HG02884 (cell line): ENCODE results near the gene INTS11.
"Not testable (repeated sequence)": the region's sequence is repeated elsewhere in the genome, so short reads cannot be mapped to it uniquely, and the experiment has no call there.

Experiments
- ATAC-seq: cut with Tn5 transposase; IDR thresholded peaks from one replicate; pipeline ENCODE4 v1.9.1; 2021; ENCODE audit warnings: mild to moderate bottlenecking, moderate library complexity; ENCODE audit not compliant: unreplicated experiment

Gene INTS11

GRCh38 chr1:1331068-1331965 is 6.9 kb upstream of the INTS11 start, which contains the start of gene TAS1R3:
Gene TAS1R3 (plus strand): TSS chr1:1331280. CDS start chr1:1331346, 66 bp downstream.
- ATAC-seq, result no peak

- no peak for ATAC-seq
These were observed 6.1 kb upstream of the INTS11 start for GRCh38 chr1:1330366-1331067.

- ATAC-seq, result no peak
These were observed 5.1 kb upstream of the INTS11 start for GRCh38 chr1:1329304-1330210.

DNA sequence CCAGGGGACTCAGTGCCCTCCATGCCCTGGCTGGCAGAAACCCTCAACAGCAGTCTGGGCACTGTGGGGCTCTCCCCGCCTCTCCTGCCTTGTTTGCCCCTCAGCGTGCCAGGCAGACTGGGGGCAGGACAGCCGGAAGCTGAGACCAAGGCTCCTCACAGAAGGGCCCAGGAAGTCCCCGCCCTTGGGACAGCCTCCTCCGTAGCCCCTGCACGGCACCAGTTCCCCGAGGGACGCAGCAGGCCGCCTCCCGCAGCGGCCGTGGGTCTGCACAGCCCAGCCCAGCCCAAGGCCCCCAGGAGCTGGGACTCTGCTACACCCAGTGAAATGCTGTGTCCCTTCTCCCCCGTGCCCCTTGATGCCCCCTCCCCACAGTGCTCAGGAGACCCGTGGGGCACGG is 3.8 kb upstream of the INTS11 start:
- no peak for ATAC-seq

DNA sequence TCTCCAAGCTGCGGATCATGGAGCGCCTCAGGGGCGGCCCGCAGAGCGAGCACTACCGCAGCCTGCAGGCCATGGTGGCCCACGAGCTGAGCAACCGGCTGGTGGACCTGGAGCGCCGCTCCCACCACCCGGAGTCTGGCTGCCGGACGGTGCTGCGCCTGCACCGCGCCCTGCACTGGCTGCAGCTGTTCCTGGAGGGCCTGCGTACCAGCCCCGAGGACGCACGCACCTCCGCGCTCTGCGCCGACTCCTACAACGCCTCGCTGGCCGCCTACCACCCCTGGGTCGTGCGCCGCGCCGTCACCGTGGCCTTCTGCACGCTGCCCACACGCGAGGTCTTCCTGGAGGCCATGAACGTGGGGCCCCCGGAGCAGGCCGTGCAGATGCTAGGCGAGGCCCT is 2.8 kb upstream of the INTS11 start:
- no peak for ATAC-seq

DNA sequence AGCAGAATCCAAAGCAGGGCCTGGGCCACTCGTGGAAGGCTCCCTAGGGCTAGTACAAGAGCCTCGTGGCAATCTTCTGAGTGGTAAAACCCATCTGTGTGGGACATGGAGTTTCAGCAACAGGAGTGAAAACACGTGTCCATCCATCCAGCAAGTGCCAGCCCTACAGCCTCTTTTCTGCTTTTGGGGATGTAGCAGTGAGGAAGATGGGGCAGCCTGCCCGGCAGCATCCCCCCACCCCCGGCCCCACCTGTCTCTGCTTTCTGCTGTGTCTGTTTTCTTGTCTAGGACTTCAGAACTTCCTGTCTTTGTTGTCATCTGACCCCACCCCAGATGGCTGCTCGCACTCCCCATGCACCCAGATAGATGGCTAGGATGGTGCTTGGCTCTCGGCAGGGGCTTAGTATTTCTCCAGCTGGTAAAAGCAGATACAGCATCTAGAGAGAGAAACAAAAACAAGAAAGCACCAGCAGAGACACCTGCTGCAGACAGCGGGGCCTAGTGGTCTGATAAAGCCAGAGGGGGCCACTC is 1.7 kb upstream of the INTS11 start:
- no peak for ATAC-seq

GRCh38 chr1:1325288-1326074 is 1.0 kb upstream of the INTS11 start:
- no peak for ATAC-seq

- ATAC-seq, result peak; percentile 18
These were observed 356 bp downstream of the INTS11 start for GRCh38 chr1:1324084-1324523.

DNA sequence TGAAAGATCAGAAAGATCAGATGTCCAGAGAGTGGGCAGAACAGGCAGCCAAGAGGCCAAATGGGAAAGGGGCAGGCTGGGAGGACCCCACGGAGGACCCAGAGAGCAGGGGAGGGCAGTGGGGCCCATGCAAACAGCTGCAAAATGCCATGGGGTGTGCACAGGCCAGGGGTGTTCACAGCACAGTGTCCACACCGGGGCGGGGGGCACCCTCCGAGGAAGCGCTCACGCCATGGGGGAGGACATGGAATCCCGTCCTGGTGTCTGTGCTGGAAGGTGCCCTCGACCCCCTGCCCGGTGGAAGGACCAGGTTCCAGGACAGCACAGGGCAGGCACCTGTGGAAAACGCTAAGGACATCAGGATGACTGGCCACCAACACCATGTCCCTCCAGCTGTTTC is 1.5 kb downstream of the INTS11 start:
- ATAC-seq, result no peak

GRCh38 chr1:1322418-1322817 is 2.0 kb downstream of the INTS11 start:
- ATAC-seq, result no peak

DNA sequence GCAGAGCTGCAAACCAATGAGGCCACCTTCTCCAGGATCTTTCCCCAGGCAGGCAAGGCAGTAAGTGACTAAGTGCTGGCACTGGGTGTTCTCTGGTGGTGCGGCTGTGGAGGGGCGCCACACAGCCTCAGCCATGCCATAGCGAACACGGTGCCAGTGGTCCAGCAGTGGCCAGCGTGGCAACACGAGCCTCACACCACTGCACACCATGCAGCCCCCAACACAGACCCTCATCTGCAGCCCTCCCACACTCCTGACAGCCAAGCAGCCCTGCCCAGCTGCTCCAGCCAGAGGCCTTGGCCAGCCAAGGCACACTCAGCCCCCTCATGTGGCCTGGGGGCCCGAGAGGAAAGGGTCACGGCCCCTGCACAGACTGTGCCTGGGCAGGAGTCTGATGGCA is 3.0 kb downstream of the INTS11 start:
- no peak for ATAC-seq

GRCh38 chr1:1320666-1321448 is 3.6 kb downstream of the INTS11 start:
- no peak for ATAC-seq

DNA sequence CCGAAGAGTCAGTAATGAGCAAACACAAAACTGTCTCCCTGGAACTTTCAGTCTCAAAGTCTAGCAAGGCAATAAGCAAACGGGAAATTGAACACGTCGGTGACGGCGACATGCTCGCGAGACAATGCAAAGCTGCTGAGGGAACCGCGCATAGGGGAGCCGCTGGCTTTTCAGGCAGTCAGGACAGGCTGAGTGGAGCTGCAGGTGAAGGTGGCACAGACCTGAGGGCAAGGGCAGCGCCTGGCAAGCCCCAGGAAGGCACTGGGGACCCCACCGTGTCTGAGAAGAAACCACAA is 4.9 kb downstream of the INTS11 start:
- no peak for ATAC-seq

DNA sequence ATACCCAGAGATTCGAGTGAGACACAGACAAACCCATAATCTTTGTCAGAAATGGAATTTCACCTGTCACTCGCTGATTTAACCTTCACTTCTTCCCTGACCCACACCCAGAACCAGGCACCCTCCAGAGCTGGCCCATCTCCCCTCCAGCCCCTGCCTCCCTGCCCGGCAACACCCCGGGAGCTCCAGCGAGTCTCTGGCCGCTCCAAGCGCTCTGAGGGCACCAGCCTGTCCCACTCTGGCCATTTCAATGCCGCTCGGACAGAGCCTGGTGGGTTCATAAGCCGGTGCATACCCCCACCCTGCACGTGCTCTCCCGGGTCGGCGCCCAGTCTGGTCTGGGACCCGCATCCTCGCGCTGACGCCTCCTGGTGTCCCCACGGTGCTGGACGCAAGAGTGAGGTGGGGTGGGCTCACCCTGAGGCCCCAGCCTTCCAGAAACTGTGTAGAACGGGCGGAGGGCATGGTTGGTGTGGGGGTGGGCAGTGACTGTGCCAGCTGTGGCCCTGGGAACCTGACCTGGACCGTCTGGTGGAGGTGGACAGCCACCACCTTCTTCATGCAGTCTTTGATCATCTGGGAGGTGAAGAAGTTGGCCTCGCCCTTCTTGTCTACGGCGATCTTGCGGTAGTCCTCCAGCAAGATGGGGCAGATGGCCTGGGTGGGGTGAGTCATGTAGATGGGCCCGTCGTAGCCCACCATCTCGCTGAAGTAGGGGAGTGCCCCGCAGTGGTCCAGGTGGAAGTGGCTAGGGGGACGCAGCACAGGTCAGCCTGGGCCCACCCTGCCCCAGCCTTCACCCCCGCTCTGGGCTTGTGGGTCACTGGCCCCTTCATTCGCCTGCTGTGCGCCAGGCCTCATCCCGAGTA is 5.4 kb downstream of the INTS11 start:
- no peak for ATAC-seq

DNA sequence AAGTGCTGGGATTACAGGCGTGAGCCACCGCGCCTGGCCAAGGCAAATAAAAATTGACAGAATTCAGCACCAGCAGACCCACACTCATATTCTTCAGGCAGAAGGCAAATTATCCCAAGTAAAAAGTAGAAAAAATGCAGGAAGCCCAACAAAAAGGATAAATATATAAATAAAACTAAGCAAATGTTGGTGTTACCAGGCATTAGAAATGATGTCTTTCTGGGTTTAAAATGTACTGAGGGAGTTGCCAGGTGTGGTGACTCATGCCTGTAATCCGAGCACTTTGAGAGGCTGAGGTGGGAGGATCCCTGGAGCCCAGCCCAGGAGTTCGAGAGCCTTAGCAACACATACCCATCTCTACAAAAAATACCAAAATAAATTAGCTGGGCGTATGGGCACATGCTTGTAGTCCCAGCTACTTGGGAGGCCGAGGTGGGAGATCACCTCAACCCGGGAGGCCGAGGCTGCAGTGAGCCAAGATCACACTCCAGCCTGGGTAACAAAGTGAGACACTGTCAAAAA is 6.3 kb downstream of the INTS11 start:
- ATAC-seq, result no peak

DNA sequence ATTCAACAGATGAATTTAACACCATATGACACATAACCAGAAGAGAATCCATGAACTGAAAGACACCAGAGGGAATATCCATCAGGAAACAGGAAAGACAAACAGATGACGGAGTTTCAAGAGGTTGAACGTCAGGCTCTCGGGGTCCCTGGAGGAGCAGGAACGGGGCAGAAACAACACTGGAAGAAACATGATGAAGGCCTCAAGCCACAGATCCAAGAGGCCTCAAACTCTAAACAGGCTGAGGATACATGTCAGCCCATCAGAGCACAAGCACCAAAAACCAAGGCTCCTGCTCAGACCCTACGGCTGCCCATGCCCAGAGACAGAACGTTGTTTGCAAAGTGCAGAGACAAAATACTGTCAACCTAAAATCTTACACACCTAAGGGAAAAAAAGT is 7.0 kb downstream of the INTS11 start:
- ATAC-seq, result no peak

DNA sequence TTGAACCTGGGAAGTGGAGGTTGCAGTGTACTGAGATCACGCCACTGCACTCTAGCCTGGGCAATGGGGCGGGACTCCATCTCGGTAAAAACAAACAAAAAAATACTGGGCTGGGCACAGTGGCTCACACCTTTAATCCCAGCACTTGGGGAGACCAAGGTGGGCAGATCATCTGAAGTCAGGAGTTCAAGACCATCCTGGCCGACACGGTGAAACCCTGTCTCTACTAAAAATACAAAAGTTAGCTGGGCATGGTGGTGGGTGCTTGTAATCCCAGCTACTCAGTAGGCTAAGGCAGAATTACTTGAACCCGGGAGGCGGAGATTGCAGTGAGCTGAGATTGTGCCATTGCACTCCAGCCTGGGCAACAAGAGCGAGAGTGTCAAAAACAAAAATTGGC is 8.3 kb downstream of the INTS11 start:
- ATAC-seq, result not testable (repeated sequence)

- no peak for ATAC-seq
These were observed 9.0 kb downstream of the INTS11 start for GRCh38 chr1:1315435-1315954.
